GM18858 (cell line): ENCODE data around the gene ZBTB33.

ENCODE experiments used
- ATAC-seq: cut with Tn5 transposase; IDR thresholded peaks from one replicate; pipeline ENCODE4 v1.9.1; 2021; ENCODE audit not compliant: unreplicated experiment

ZBTB33 gene

GRCh38 chrX:120250522-120251271 is at the start of gene ZBTB33:
ZBTB33 (plus strand) TSS chrX:120250812; CDS start chrX:120253416, 2,604 bp downstream.
- peak; percentile 92 for ATAC-seq

- ATAC-seq = no peak
These were observed 49.8 kb upstream of the ZBTB33 start for GRCh38 chrX:120200851-120201250.

- ATAC-seq = no peak
These were observed 44.5 kb upstream of the ZBTB33 start for GRCh38 chrX:120205816-120206753.

GRCh38 chrX:120207009-120207605 is 43.5 kb upstream of the ZBTB33 start:
- no peak for ATAC-seq

GRCh38 chrX:120213438-120214265 is 37.0 kb upstream of the ZBTB33 start:
- ATAC-seq = peak; percentile 81

GRCh38 chrX:120223374-120223773 is 27.2 kb upstream of the ZBTB33 start:
- no peak for ATAC-seq

- no peak for ATAC-seq
These were observed 26.2 kb upstream of the ZBTB33 start for GRCh38 chrX:120224388-120224787.

GRCh38 chrX:120228187-120228908 is 22.3 kb upstream of the ZBTB33 start:
- no peak for ATAC-seq

- no peak for ATAC-seq
These were observed 15.3 kb upstream of the ZBTB33 start for GRCh38 chrX:120235284-120235683.

GRCh38 chrX:120236687-120237479 is 13.7 kb upstream of the ZBTB33 start:
- ATAC-seq = no peak

- ATAC-seq = no peak
These were observed 11.7 kb upstream of the ZBTB33 start for GRCh38 chrX:120238933-120239332.

GRCh38 chrX:120242813-120243212 is 7.8 kb upstream of the ZBTB33 start:
- ATAC-seq = no peak

- no peak for ATAC-seq
These were observed 6.2 kb upstream of the ZBTB33 start for GRCh38 chrX:120244395-120244734.

GRCh38 chrX:120244735-120245498 is 5.7 kb upstream of the ZBTB33 start:
- peak; percentile 59 for ATAC-seq

GRCh38 chrX:120251471-120252011 is 929 bp downstream of the ZBTB33 start:
- no peak for ATAC-seq

GRCh38 chrX:120253784-120254183 is 3.2 kb downstream of the ZBTB33 start:
- no peak for ATAC-seq

- no peak for ATAC-seq
These were observed 9.8 kb downstream of the ZBTB33 start for GRCh38 chrX:120260369-120260768.
